ENCODE measurements around the gene OPRM1. TPM values are rescaled to one million over a fixed set of nuclear protein-coding genes. Genes with fewer than 3 reads are reported as not detected.

The OPRM1 gene
- total and polyA plus RNA-seq, 2 donors (not counting 1 experiment from before 2014, with no cell fraction given), result not detected

DNA sequence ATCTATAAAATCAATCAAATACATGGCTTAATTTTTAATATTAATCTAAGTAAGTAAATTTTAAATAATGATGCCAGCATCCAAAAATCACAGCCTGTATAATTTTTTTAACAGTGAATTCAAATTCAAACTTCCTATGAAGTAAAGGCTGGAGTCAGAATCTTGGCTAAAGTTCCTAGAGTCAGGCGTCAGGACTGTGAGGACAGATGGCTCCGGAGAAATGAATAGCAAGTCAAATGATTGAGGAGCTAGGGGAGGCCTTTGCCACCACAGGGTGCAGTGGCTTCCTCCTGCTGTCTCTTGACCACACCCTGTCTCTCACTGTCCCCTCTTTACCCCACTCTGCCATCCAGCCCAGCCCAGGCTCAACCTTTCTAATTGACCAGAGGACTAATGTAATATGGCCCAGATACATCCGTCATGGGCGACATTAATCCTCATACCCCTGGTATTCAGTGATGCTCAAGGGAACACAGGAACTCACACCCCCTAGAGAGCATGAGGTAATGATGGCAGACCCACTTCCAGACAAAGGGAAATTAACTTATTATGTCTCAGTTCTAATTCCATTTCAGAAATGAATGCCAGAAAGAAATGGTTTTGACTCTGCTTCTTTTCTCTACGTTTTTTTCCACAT, 53.4 kb downstream of the OPRM1 start:
- Histone ChIP-seq H2AFZ (ENCODE audit: insufficient read depth, low read depth, low read length, poor library complexity, severe bottlenecking) (no peak overlapping the region), H3K9me3 (ENCODE audit: control extremely low read depth in 1 of 3, control insufficient read depth in 2 of 3, insufficient read depth in 1 of 3, low read length in 2 of 3) (peaks cover 0 to 2% (median 0%) of the 10 kb centered on the region in 3 donors), H3K27me3 (replicated peaks in 1 of 4; ENCODE audit: control extremely low read depth in 1 of 4, control insufficient read depth in 3 of 4, insufficient read depth in 4 of 4, low read length in 3 of 4) (peaks cover 0 to 4% (median 0%) of the 10 kb centered on the region in 4 experiments), H3K4me2 (replicated peaks; ENCODE audit: low read depth, low read length, poor library complexity, severe bottlenecking) (no peak overlapping the region), H3K9ac (ENCODE audit: low read length) (no peak overlapping the region), H3K4me1 (ENCODE audit: control insufficient read depth in 2 of 2, insufficient read depth in 2 of 2, low read length in 2 of 2) (no peaks in the 10 kb centered on the region), H3K36me3 (replicated peaks in 1 of 2; ENCODE audit: control extremely low read depth in 1 of 2, control insufficient read depth in 1 of 2, extremely low read depth in 1 of 2, insufficient read depth in 2 of 2, low read length in 1 of 2) (no peaks in the 10 kb centered on the region), H4K20me1 (ENCODE audit: control insufficient read depth, insufficient read depth, low read length, poor library complexity, severe bottlenecking) (no peaks in the 10 kb centered on the region), H3K4me3 (ENCODE audit: control extremely low read depth in 1 of 5, extremely low read depth in 1 of 5, insufficient read depth in 1 of 5, low read depth in 2 of 5, low read length in 4 of 5) (no peak overlapping the region), H3K79me2 (ENCODE audit: control insufficient read depth, insufficient read depth, low read length) (no peaks in the 10 kb centered on the region), H3K27ac (ENCODE audit: low read length in 2 of 2) (no peak overlapping the region)
- no peaks in the 10 kb centered on the region for H3K4me1 Mint-ChIP-seq
- H3K27me3 Mint-ChIP-seq, result no peaks in the 10 kb centered on the region
- TF ChIP-seq EZH2 (IDR thresholded peaks at IDR 0.05; ENCODE audit: borderline replicate concordance, insufficient read depth, low read depth, low read length, poor library complexity, severe bottlenecking), result no peak
- TF ChIP-seq CTCF (IDR thresholded peaks at IDR 0.05), result no peak
- WGBS (ENCODE audit: insufficient coverage), result 100% methylated on average over 4 of the region's 5 CpGs
- H3K27ac Mint-ChIP-seq, result no peak overlapping the region
- CTCF ChIA-PET, result no interaction called here
- no peaks in the 10 kb centered on the region for H3K9me3 Mint-ChIP-seq (ENCODE audit: insufficient read depth)
- intact Hi-C loops (cut with micrococcal nuclease), result no loop called here
- POLR2A ChIA-PET, result no interaction called here
- no peak overlapping the region for H3K4me3 Mint-ChIP-seq
- no peak for ATAC-seq (ENCODE audit: low read depth)
- no peak for DNase-seq

GRCh38 chr6:154093231-154094044, 54.4 kb downstream of the OPRM1 start:
- H3K36me3 ChIP-seq (replicated peaks in 1 of 2; ENCODE audit: control extremely low read depth in 1 of 2, control insufficient read depth in 1 of 2, extremely low read depth in 1 of 2, insufficient read depth in 2 of 2, low read length in 1 of 2), result no peaks in the 10 kb centered on the region
- peaks cover 0 to 2% (median 0%) of the 10 kb centered on the region in 3 donors for H3K9me3 ChIP-seq (ENCODE audit: control extremely low read depth in 1 of 3, control insufficient read depth in 2 of 3, insufficient read depth in 1 of 3, low read length in 2 of 3)
- no peaks in the 10 kb centered on the region for H3K4me1 ChIP-seq (ENCODE audit: control insufficient read depth in 2 of 2, insufficient read depth in 2 of 2, low read length in 2 of 2)
- ChIA-PET CTCF (no interaction called here), POLR2A (no interaction called here)
- no peak overlapping the region for H3K4me2 ChIP-seq (replicated peaks; ENCODE audit: low read depth, low read length, poor library complexity, severe bottlenecking)
- H3K27ac ChIP-seq (ENCODE audit: low read length in 2 of 2), result no peak overlapping the region
- no peak overlapping the region for H3K9ac ChIP-seq (ENCODE audit: low read length)
- H3K4me1 Mint-ChIP-seq, result no peaks in the 10 kb centered on the region
- WGBS (ENCODE audit: insufficient coverage), result 78% methylated on average over 3 of the region's 8 CpGs
- no peak for DNase-seq
- H2AFZ ChIP-seq (ENCODE audit: insufficient read depth, low read depth, low read length, poor library complexity, severe bottlenecking), result no peak overlapping the region
- no peak for ATAC-seq (ENCODE audit: low read depth)
- no peaks in the 10 kb centered on the region for H4K20me1 ChIP-seq (ENCODE audit: control insufficient read depth, insufficient read depth, low read length, poor library complexity, severe bottlenecking)
- TF ChIP-seq CTCF (IDR thresholded peaks at IDR 0.05) (no peak), EZH2 (IDR thresholded peaks at IDR 0.05; ENCODE audit: borderline replicate concordance, insufficient read depth, low read depth, low read length, poor library complexity, severe bottlenecking) (no peak)
- intact Hi-C loops (cut with micrococcal nuclease), result no loop called here
- H3K27ac Mint-ChIP-seq, result no peak overlapping the region
- no peaks in the 10 kb centered on the region for H3K79me2 ChIP-seq (ENCODE audit: control insufficient read depth, insufficient read depth, low read length)
- H3K9me3 Mint-ChIP-seq (ENCODE audit: insufficient read depth), result no peaks in the 10 kb centered on the region
- no peaks in the 10 kb centered on the region for H3K27me3 Mint-ChIP-seq
- H3K27me3 ChIP-seq (replicated peaks in 1 of 4; ENCODE audit: control extremely low read depth in 1 of 4, control insufficient read depth in 3 of 4, insufficient read depth in 4 of 4, low read length in 3 of 4), result peaks cover 0 to 4% (median 0%) of the 10 kb centered on the region in 4 experiments
- H3K4me3 Mint-ChIP-seq, result no peak overlapping the region
- no peak overlapping the region for H3K4me3 ChIP-seq (ENCODE audit: control extremely low read depth in 1 of 5, extremely low read depth in 1 of 5, insufficient read depth in 1 of 5, low read depth in 2 of 5, low read length in 4 of 5)
